ENCODE measurements around the gene EGFL7. TPM values are rescaled to one million over a fixed set of nuclear protein-coding genes. Genes with fewer than 3 reads are reported as not detected.

EGFL7 gene
- total RNA-seq, 4 donors from 2014 or later, result 38.8 to 81.0 (median 56.4) TPM

DNA sequence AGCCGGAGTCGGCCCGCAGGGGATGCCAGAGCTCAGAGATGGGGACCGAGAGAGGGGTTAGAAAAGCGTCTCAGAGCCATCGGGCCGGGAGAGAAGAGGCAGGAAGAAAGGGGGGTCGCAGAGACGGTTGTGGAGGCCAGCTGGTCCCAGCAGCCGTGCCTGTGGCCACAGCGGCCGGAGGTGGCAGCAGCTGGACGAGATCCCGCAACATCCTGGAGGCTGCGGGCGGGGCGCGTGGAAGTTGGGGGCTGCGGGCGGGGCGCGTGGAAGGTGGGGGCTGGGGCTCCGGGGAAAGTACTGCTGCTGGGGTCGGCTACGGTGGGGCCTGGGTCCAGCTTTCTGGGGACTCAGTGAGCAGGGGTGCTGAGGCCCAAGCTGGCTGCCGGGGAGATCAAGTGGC, 34.4 kb upstream of the EGFL7 start:
- 60 to 72% methylated on average over 5 to 11 of the region's 26 CpGs for WGBS, 2 donors (ENCODE audit: low coverage in 1 of 2)
- TF ChIP-seq POLR2AphosphoS5 (IDR thresholded peaks at IDR 0.05), result no peak
- TF ChIP-seq EP300 (IDR thresholded peaks at IDR 0.05), result no peak
- TF ChIP-seq CTCF (IDR thresholded peaks at IDR 0.05), result no peak
- no peak for TF ChIP-seq POLR2A (IDR thresholded peaks at IDR 0.05)
- no peaks in the 10 kb centered on the region for H3K9me3 ChIP-seq

DNA sequence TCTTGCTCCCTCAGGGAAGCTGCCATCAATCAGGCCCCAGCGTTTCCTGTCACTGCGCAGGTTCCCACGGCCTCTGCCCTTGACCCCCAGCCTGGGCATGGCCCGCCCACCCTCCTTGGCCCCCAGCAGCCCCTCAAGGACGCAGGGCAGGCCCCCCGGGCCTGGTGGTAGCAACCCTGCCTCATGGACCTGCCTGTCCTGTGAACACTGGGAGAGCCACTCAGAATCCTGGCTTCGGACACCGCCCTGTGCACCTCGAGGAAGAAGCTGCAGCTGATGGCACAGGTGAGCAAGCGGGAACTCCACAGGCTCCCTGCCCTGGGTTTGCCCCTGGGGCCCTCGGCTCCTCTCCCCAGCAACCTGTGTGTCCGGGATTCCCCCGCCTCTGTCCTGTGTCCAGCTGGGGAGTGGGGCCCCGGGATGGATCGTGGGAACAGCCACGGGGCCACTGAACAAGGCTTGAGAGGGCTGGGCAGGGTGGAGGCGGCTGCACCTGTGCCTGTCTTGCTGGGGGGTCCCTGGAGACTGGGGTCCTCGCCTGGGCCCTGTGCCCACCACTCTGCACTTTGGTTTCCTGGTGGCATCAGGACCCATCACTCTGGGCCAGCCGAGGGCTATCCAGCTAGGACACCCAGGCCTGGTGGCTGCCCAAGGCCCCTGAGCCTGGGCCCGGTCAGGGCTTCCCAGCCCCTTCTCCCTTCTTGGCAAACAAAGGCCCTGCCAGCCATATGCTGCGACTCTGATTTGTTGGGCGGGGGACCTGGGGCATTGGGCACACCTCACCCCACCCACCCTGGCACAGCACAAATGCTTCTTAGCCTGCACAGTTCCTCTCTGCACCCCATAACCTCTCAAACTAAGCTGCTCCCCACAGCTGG, 33.5 kb upstream of the EGFL7 start:
- H3K36me3 ChIP-seq, result no peaks in the 10 kb centered on the region
- peaks cover 33% of the 10 kb centered on the region for H3K27me3 ChIP-seq
- H3K4me3 ChIP-seq, result no peak overlapping the region
- peaks cover 0 to 41% (median 14%) of the 10 kb centered on the region in 3 donors for H3K4me1 ChIP-seq
- WGBS, 2 donors (ENCODE audit: low coverage in 1 of 2), result 100% methylated on average over 2 of the region's 22 CpGs; no CpG with 5 or more reads in 1 of the 2 donors
- H3K9me3 ChIP-seq, result no peaks in the 10 kb centered on the region
- TF ChIP-seq POLR2AphosphoS5 (IDR thresholded peaks at IDR 0.05) (no peak), POLR2A (IDR thresholded peaks at IDR 0.05) (no peak), EP300 (IDR thresholded peaks at IDR 0.05) (no peak), CTCF (IDR thresholded peaks at IDR 0.05) (no peak)
- no peak for ATAC-seq
- H3K27ac ChIP-seq, result no peak overlapping the region

More for the DNA sequence above, 34.4 kb upstream of the EGFL7 start:
- Histone ChIP-seq H3K27ac (no peak overlapping the region), H3K4me1 (peaks cover 0 to 49% (median 18%) of the 10 kb centered on the region in 3 donors), H3K4me3 (no peak overlapping the region), H3K36me3 (no peaks in the 10 kb centered on the region), H3K27me3 (peaks cover 33% of the 10 kb centered on the region)
- no peak for ATAC-seq

DNA sequence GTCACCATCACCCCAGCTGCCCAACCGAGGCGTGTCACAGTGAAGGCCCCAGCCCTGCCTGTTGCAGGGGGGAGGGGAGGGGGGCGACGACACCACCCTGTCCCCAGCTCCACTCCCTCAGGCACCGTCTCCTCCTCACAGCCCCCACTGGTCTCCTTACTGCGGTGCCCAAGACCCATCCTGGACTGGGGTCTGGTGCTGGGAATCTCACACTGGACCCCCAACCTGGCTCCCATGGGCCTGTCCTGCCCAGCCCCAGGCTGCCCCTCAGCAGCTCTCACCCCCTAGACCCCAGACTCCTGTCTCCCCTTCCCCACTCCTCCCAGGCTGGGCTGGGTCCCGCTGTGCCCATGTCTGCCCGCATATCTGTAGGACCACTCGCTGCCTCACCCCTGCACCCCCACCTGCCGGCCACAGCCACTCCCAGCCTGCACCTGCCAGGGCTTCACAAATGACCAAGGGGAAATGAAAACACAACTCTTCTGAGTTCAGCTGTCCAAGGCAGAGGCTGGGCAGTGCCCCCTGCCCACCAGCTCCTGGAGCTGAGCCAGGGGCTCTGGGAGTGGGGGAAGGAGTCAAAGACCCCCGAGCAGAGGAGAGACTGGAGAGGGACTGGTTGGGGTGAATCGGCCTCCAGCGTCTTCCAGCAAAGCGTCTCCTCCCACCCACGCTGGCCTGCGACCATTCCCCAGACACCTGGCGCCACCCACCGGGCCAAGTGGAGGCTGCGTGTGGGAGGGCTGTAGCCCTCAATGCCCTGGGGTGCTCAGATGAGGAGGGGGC, 32.6 kb upstream of the EGFL7 start:
- Histone ChIP-seq H3K27me3 (peaks cover 39% of the 10 kb centered on the region), H3K27ac (no peak overlapping the region), H3K4me3 (no peak overlapping the region), H3K9me3 (no peaks in the 10 kb centered on the region), H3K4me1 (peaks cover 0 to 32% (median 7%) of the 10 kb centered on the region in 3 donors), H3K36me3 (no peaks in the 10 kb centered on the region)
- WGBS, 2 donors (ENCODE audit: low coverage in 1 of 2), result no CpG with 5 or more reads among the region's 19 CpGs
- no peak for ATAC-seq
- TF ChIP-seq CTCF (IDR thresholded peaks at IDR 0.05), result peak in 3 of 4 experiments; percentile 32 to 64 (median 33)
- no peak for TF ChIP-seq POLR2A (IDR thresholded peaks at IDR 0.05)
- TF ChIP-seq POLR2AphosphoS5 (IDR thresholded peaks at IDR 0.05), result no peak
- no peak for TF ChIP-seq EP300 (IDR thresholded peaks at IDR 0.05)

DNA sequence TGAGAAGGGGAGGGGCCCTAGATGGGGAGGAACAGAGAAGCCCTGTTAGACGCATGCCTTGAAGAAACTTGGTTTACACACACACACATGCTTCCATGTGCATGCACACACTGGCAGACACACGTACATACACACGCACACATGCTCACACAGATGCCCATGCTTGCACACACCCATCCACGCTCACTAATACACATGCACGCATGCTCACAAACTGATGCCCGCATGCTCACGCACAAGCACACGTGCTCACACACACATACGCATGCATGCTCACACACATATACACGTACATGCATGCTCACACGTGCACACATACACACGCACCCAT, 32.1 kb upstream of the EGFL7 start:
- Histone ChIP-seq H3K36me3 (no peaks in the 10 kb centered on the region), H3K4me1 (peaks cover 0 to 27% (median 1%) of the 10 kb centered on the region in 3 donors), H3K4me3 (no peak overlapping the region), H3K27ac (no peak overlapping the region), H3K9me3 (no peaks in the 10 kb centered on the region), H3K27me3 (peaks cover 45% of the 10 kb centered on the region)
- TF ChIP-seq POLR2A (IDR thresholded peaks at IDR 0.05) (no peak), CTCF (IDR thresholded peaks at IDR 0.05) (no peak)
- ATAC-seq, result no peak
- WGBS, 2 donors (ENCODE audit: low coverage in 1 of 2), result 61 to 62% methylated on average over 6 to 12 of the region's 12 CpGs

All from gastroesophageal sphincter (tissue), 4 donors.